ENCODE measurements around the gene STAT1.

- TF ChIP-seq, protein P1, sequence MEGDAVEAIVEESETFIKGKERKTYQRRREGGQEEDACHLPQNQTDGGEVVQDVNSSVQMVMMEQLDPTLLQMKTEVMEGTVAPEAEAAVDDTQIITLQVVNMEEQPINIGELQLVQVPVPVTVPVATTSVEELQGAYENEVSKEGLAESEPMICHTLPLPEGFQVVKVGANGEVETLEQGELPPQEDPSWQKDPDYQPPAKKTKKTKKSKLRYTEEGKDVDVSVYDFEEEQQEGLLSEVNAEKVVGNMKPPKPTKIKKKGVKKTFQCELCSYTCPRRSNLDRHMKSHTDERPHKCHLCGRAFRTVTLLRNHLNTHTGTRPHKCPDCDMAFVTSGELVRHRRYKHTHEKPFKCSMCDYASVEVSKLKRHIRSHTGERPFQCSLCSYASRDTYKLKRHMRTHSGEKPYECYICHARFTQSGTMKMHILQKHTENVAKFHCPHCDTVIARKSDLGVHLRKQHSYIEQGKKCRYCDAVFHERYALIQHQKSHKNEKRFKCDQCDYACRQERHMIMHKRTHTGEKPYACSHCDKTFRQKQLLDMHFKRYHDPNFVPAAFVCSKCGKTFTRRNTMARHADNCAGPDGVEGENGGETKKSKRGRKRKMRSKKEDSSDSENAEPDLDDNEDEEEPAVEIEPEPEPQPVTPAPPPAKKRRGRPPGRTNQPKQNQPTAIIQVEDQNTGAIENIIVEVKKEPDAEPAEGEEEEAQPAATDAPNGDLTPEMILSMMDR (IDR thresholded peaks at IDR 0.05): no peak
- TF ChIP-seq POLR2A (IDR thresholded peaks at IDR 0.05): no peak
Observed at GRCh38 chr2:190982262-190983034, 31.5 kb downstream of the STAT1 start.
